GM21576 (cell line): ENCODE data around the gene ASIC3.

ENCODE experiments used
- ATAC-seq: cut with Tn5 transposase; IDR thresholded peaks from one replicate; pipeline ENCODE4 v1.9.1; 2021; ENCODE audit warnings: mild to moderate bottlenecking, moderate library complexity; ENCODE audit not compliant: unreplicated experiment

ASIC3 gene

GRCh38 chr7:151085329-151085690 lies 37.0 kb downstream of the ASIC3 start:
- ATAC-seq: no peak

GRCh38 chr7:151085691-151086620 lies 37.6 kb downstream of the ASIC3 start, which contains the start of gene AGAP3:
Gene AGAP3, plus strand, starts transcription at chr7:151086475. Its CDS starts 267 bp downstream, at chr7:151086742.
- peak; percentile 38 for ATAC-seq

GRCh38 chr7:151086802-151087244 lies 38.5 kb downstream of the ASIC3 start:
- ATAC-seq: no peak

- peak; percentile 25 for ATAC-seq
Measured at GRCh38 chr7:151087245-151088018, 39.1 kb downstream of the ASIC3 start.

GRCh38 chr7:151088019-151088855 lies 39.9 kb downstream of the ASIC3 start:
- ATAC-seq: no peak

- ATAC-seq: no peak
Measured at GRCh38 chr7:151088856-151089699, 40.7 kb downstream of the ASIC3 start.

GRCh38 chr7:151089893-151090730 lies 41.8 kb downstream of the ASIC3 start:
- ATAC-seq: no peak

- no peak for ATAC-seq
Measured at GRCh38 chr7:151091003-151091402, 42.7 kb downstream of the ASIC3 start.

- ATAC-seq: no peak
Measured at GRCh38 chr7:151091431-151091830, 43.1 kb downstream of the ASIC3 start.

GRCh38 chr7:151091988-151092387 lies 43.7 kb downstream of the ASIC3 start:
- ATAC-seq: no peak

- ATAC-seq: no peak
Measured at GRCh38 chr7:151093748-151094147, 45.4 kb downstream of the ASIC3 start.

- ATAC-seq: no peak
Measured at GRCh38 chr7:151094675-151095074, 46.3 kb downstream of the ASIC3 start.

GRCh38 chr7:151095123-151095797 lies 46.9 kb downstream of the ASIC3 start:
- no peak for ATAC-seq

GRCh38 chr7:151095828-151096475 lies 47.6 kb downstream of the ASIC3 start:
- no peak for ATAC-seq

- no peak for ATAC-seq
Measured at GRCh38 chr7:151099486-151100211, 51.3 kb downstream of the ASIC3 start.

- no peak for ATAC-seq
Measured at GRCh38 chr7:151100921-151101320, 52.6 kb downstream of the ASIC3 start.

- ATAC-seq: no peak
Measured at GRCh38 chr7:151101621-151102396, 53.5 kb downstream of the ASIC3 start.
